ENCODE data around the gene TRAF1. TPM values are rescaled to one million over a fixed set of nuclear protein-coding genes. Genes with fewer than 3 reads are reported as not detected.

TRAF1 gene
- total and polyA plus RNA-seq, 4 donors = 0.38 to 2.6 (median 0.71) TPM

GRCh38 chr9:120942186-120943001 is 15.8 kb upstream of the TRAF1 start:
- no peak overlapping the region for H3K4me3 ChIP-seq (ENCODE audit: low read depth in 1 of 3, low read length in 3 of 3)
- H3K36me3 ChIP-seq (ENCODE audit: control insufficient read depth in 4 of 4, insufficient read depth in 3 of 4, low read depth in 1 of 4, low read length in 3 of 4) = no peaks in the 10 kb centered on the region
- 27% methylated on average over 8 of the region's 8 CpGs for WGBS
- H3K4me1 ChIP-seq (ENCODE audit: control insufficient read depth in 4 of 4, insufficient read depth in 4 of 4, low read length in 3 of 4) = peaks cover 0 to 33% (median 17%) of the 10 kb centered on the region in 4 donors
- TF ChIP-seq, protein P1, sequence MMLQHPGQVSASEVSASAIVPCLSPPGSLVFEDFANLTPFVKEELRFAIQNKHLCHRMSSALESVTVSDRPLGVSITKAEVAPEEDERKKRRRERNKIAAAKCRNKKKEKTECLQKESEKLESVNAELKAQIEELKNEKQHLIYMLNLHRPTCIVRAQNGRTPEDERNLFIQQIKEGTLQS (IDR thresholded peaks at IDR 0.05) = no peak
- TF ChIP-seq SP1 (IDR thresholded peaks at IDR 0.05) (no peak), RXRA (IDR thresholded peaks at IDR 0.05) (peak in 1 of 2 donors; percentile 10), HNF4A (conservative IDR thresholded peaks at IDR 0.05) (peak in 1 of 2 donors; percentile 12), NR2F2 (IDR thresholded peaks at IDR 0.05) (peak; percentile 17)
- no peaks in the 10 kb centered on the region for H3K27me3 ChIP-seq (ENCODE audit: control insufficient read depth in 4 of 4, insufficient read depth in 4 of 4, low read length in 3 of 4)
- no peak for DNase-seq (ENCODE audit: low spot score)
- H3K27ac ChIP-seq (ENCODE audit: low read depth in 1 of 2, low read length in 2 of 2) = peak overlapping the region; percentile 49 to 53
- H3K9ac ChIP-seq (ENCODE audit: low read depth in 1 of 2, low read length in 2 of 2) = no peak overlapping the region
- H3K9me3 ChIP-seq (ENCODE audit: control insufficient read depth in 4 of 4, low read length in 3 of 4) = no peaks in the 10 kb centered on the region

GRCh38 chr9:120941046-120941770 is 14.6 kb upstream of the TRAF1 start:
- Histone ChIP-seq H3K4me3 (ENCODE audit: low read depth in 1 of 3, low read length in 3 of 3) (no peak overlapping the region), H3K36me3 (ENCODE audit: control insufficient read depth in 4 of 4, insufficient read depth in 3 of 4, low read depth in 1 of 4, low read length in 3 of 4) (no peaks in the 10 kb centered on the region), H3K27ac (ENCODE audit: low read depth in 1 of 2, low read length in 2 of 2) (no peak overlapping the region), H3K9me3 (ENCODE audit: control insufficient read depth in 4 of 4, low read length in 3 of 4) (no peaks in the 10 kb centered on the region), H3K4me1 (ENCODE audit: control insufficient read depth in 4 of 4, insufficient read depth in 4 of 4, low read length in 3 of 4) (peaks cover 2 to 44% (median 21%) of the 10 kb centered on the region in 4 donors), H3K9ac (ENCODE audit: low read depth in 1 of 2, low read length in 2 of 2) (no peak overlapping the region), H3K27me3 (ENCODE audit: control insufficient read depth in 4 of 4, insufficient read depth in 4 of 4, low read length in 3 of 4) (no peaks in the 10 kb centered on the region)
- no peak for TF ChIP-seq NR2F2 (IDR thresholded peaks at IDR 0.05)
- no peak for TF ChIP-seq HNF4A (conservative IDR thresholded peaks at IDR 0.05)
- TF ChIP-seq MAX (IDR thresholded peaks at IDR 0.05) = no peak
- no peak for TF ChIP-seq RXRA (IDR thresholded peaks at IDR 0.05)
- no peak for DNase-seq (ENCODE audit: low spot score)
- WGBS = 91% methylated on average over 6 of the region's 6 CpGs

GRCh38 chr9:120940573-120940972 is 14.0 kb upstream of the TRAF1 start:
- DNase-seq (ENCODE audit: low spot score) = no peak
- no peak overlapping the region for H3K9ac ChIP-seq (ENCODE audit: low read depth in 1 of 2, low read length in 2 of 2)
- WGBS = 94% methylated on average over 10 of the region's 10 CpGs
- TF ChIP-seq RAD21 (IDR thresholded peaks at IDR 0.05) (no peak), RXRA (IDR thresholded peaks at IDR 0.05) (no peak), HNF4A (conservative IDR thresholded peaks at IDR 0.05) (no peak), SP1 (IDR thresholded peaks at IDR 0.05) (no peak), REST (IDR thresholded peaks at IDR 0.05) (no peak), TAF1 (conservative IDR thresholded peaks at IDR 0.05) (no peak), GABPA (IDR thresholded peaks at IDR 0.05 in 1 of 2, conservative IDR thresholded peaks at IDR 0.05 in 1 of 2) (no peak), MAX (IDR thresholded peaks at IDR 0.05) (no peak), FOXA2 (IDR thresholded peaks at IDR 0.05) (no peak)
- TF ChIP-seq, protein P2, sequence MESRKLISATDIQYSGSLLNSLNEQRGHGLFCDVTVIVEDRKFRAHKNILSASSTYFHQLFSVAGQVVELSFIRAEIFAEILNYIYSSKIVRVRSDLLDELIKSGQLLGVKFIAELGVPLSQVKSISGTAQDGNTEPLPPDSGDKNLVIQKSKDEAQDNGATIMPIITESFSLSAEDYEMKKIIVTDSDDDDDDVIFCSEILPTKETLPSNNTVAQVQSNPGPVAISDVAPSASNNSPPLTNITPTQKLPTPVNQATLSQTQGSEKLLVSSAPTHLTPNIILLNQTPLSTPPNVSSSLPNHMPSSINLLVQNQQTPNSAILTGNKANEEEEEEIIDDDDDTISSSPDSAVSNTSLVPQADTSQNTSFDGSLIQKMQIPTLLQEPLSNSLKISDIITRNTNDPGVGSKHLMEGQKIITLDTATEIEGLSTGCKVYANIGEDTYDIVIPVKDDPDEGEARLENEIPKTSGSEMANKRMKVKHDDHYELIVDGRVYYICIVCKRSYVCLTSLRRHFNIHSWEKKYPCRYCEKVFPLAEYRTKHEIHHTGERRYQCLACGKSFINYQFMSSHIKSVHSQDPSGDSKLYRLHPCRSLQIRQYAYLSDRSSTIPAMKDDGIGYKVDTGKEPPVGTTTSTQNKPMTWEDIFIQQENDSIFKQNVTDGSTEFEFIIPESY (IDR thresholded peaks at IDR 0.05) = no peak
- H3K27ac ChIP-seq (ENCODE audit: low read depth in 1 of 2, low read length in 2 of 2) = no peak overlapping the region
- no peaks in the 10 kb centered on the region for H3K36me3 ChIP-seq (ENCODE audit: control insufficient read depth in 4 of 4, insufficient read depth in 3 of 4, low read depth in 1 of 4, low read length in 3 of 4)
- no peak overlapping the region for H3K4me3 ChIP-seq (ENCODE audit: low read depth in 1 of 3, low read length in 3 of 3)
- H3K9me3 ChIP-seq (ENCODE audit: control insufficient read depth in 4 of 4, low read length in 3 of 4) = no peaks in the 10 kb centered on the region
- H3K27me3 ChIP-seq (ENCODE audit: control insufficient read depth in 4 of 4, insufficient read depth in 4 of 4, low read length in 3 of 4) = no peaks in the 10 kb centered on the region
- peaks cover 2 to 50% (median 28%) of the 10 kb centered on the region in 4 donors for H3K4me1 ChIP-seq (ENCODE audit: control insufficient read depth in 4 of 4, insufficient read depth in 4 of 4, low read length in 3 of 4)

All from liver (tissue), 9 donors.